ENCODE measurements around the gene CNPY1. TPM values are rescaled to one million over a fixed set of nuclear protein-coding genes. Genes with fewer than 3 reads are reported as not detected.

The CNPY1 gene
- total and polyA plus RNA-seq, 2 of the 8 experiments (the other 6 are each of a cell fraction or from before 2014, with no cell fraction given) = not detected

- 92% methylated on average over 13 of the region's 15 CpGs; no CpG with 5 or more reads in 1 of the 2 experiments for WGBS, 2 experiments (ENCODE audit: extremely low coverage in 1 of 2, insufficient coverage in 1 of 2, insufficient read length in 1 of 2, insufficient replicate concordance in 2 of 2, low coverage in 1 of 2, low lambda C conversion rate in 2 of 2, missing lambda C conversion rate in 1 of 2)
- TF ChIP-seq NRF1 (IDR thresholded peaks at IDR 0.05; ENCODE audit: low read depth, low read length) (no peak), MAX (IDR thresholded peaks at IDR 0.05) (0 out of 2 replicates have a peak, but pooled peaks have one; percentile 8), CBX8 (IDR thresholded peaks at IDR 0.05; ENCODE audit: borderline replicate concordance, low read depth, low read length) (no peak)
- Histone ChIP-seq H2BK12ac (ENCODE audit: low read depth, low read length) (peak overlapping the region; percentile 35; the same call in 1 of the 2 replicates), H4K91ac (replicated peaks; ENCODE audit: insufficient read length, low read length) (peak overlapping the region; percentile 47), H3K27ac (ENCODE audit: low read depth, low read length) (no peak overlapping the region), H3K27me3 (replicated peaks in 1 of 4; ENCODE audit: control insufficient read depth in 3 of 4, extremely low read depth in 1 of 4, insufficient read depth in 3 of 4, low read length in 3 of 4) (no peaks in the 10 kb centered on the region), H3K56ac (replicated peaks; ENCODE audit: insufficient read length, low read depth, low read length) (no peak overlapping the region), H3K36me3 (ENCODE audit: control insufficient read depth in 2 of 4, insufficient read depth in 4 of 4, low read length in 3 of 4) (no peaks in the 10 kb centered on the region), H3K18ac (ENCODE audit: extremely low read depth, low read length) (no peak overlapping the region), H3K4me2 (ENCODE audit: insufficient read depth in 1 of 2, low read depth in 2 of 2, low read length in 2 of 2) (no peak overlapping the region), H2BK120ac (replicated peaks; ENCODE audit: low read depth, low read length) (no peak overlapping the region), H4K20me1 (replicated peaks in 1 of 2; ENCODE audit: control insufficient read depth in 1 of 2, insufficient read depth in 2 of 2, low read length in 2 of 2) (no peaks in the 10 kb centered on the region), H2BK20ac (ENCODE audit: low read length) (no peak overlapping the region), H4K5ac (ENCODE audit: insufficient read length, low read depth, low read length) (no peak overlapping the region), H3K4me3 (ENCODE audit: extremely low read depth in 1 of 4, insufficient read depth in 2 of 4, low read depth in 3 of 4, low read length in 4 of 4) (no peak overlapping the region), H3K79me1 (ENCODE audit: low read depth, low read length) (no peaks in the 10 kb centered on the region), H3K23ac (ENCODE audit: insufficient read length) (no peak overlapping the region), H3K23me2 (ENCODE audit: low read depth, low read length) (no peaks in the 10 kb centered on the region), H3K4me1 (replicated peaks in 1 of 4; ENCODE audit: control insufficient read depth in 3 of 4, insufficient read depth in 4 of 4, low read length in 3 of 4) (peaks cover 4 to 8% (median 5%) of the 10 kb centered on the region in 4 experiments; a peak in 6 of 7 replicates), H3K79me2 (ENCODE audit: control insufficient read depth in 1 of 2, insufficient read depth in 2 of 2, low read length in 2 of 2) (no peaks in the 10 kb centered on the region), H3K4ac (replicated peaks; ENCODE audit: insufficient read length, low read depth, low read length) (no peak overlapping the region), H4K8ac (ENCODE audit: extremely low read depth, insufficient read depth, low read length) (no peak overlapping the region), H3K9me3 (ENCODE audit: insufficient read depth in 2 of 2, low read depth in 1 of 2, low read length in 1 of 2) (no peaks in the 10 kb centered on the region), H2BK15ac (ENCODE audit: low read length) (0 out of 2 replicates have a peak overlapping the region, but pooled peaks have one; percentile 84), H3K9ac (replicated peaks in 1 of 4; ENCODE audit: extremely low read depth in 1 of 4, low read depth in 3 of 4, low read length in 3 of 4) (no peak overlapping the region), H2AK5ac (ENCODE audit: low read depth, low read length) (no peak overlapping the region), H2AFZ (ENCODE audit: low read length) (no peak overlapping the region), H2BK5ac (ENCODE audit: low read depth, low read length) (no peak overlapping the region; the same call in 1 of the 2 replicates), H3K14ac (ENCODE audit: insufficient read length) (no peak overlapping the region)
- CTCF ChIA-PET (ENCODE audit: partially characterized antibody) = interaction anchor here (0.8 to 1.4 kb wide), 5 partner anchors 10 to 50 kb away, joined by 3 to 6 read pairs (median 5); no protein-coding TSS in a partner anchor
- no peak for FAIRE-seq
- POLR2A ChIA-PET (ENCODE audit: partially characterized antibody) = interaction anchor here (0.7 to 1.5 kb wide), 2 partner anchors 10 to 74 kb away, joined by 3 to 4 read pairs; no protein-coding TSS in a partner anchor
- no peak for DNase-seq (ENCODE audit: low read depth in 1 of 2, low spot score in 2 of 2)
These were observed 47.3 kb upstream of the CNPY1 start for GRCh38 chr7:155593461-155594162.

Measured in H1 (cell line).